Neuron (in vitro differentiated cells): Measurements from ENCODE around the gene SETSIP.

Experiments
- H2AFZ ChIP-seq: one replicate; pipeline ENCODE4 v1.6.1; 2013; ENCODE audit warnings: low read depth, mild to moderate bottlenecking, inconsistent platforms, low read length, moderate library complexity
- H3K27me3 ChIP-seq: one replicate; pipeline ENCODE4 v1.6.1; 2013; ENCODE audit warnings: low read length; ENCODE audit not compliant: insufficient read depth
- H3K36me3 ChIP-seq: one replicate; pipeline ENCODE4 v1.6.1; 2013; ENCODE audit warnings: low read length; ENCODE audit not compliant: insufficient read depth
- H3K4me1 ChIP-seq: one replicate; pipeline ENCODE4 v1.6.1; 2013; ENCODE audit warnings: low read length; ENCODE audit not compliant: insufficient read depth
- H3K4me3 ChIP-seq: 2 replicates; pipeline ENCODE4 v1.5.1; 2013; ENCODE audit warnings: mild to moderate bottlenecking, low read length, moderate library complexity
- H3K9me3 ChIP-seq: one replicate; pipeline ENCODE4 v1.6.1; 2013; ENCODE audit warnings: low read length

SETSIP gene, protein sequence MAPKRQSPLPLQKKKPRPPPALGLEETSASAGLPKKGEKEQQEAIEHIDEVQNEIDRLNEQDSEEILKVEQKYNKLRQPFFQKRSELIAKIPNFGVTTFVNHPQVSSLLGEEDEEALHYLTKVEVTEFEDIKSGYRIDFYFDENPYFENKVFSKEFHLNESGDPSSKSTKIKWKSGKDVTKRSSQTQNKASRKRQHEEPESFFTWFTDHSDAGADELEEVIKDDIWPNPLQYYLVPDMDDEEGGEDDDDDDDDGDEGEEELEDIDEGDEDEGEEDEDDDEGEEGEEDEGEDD

DNA sequence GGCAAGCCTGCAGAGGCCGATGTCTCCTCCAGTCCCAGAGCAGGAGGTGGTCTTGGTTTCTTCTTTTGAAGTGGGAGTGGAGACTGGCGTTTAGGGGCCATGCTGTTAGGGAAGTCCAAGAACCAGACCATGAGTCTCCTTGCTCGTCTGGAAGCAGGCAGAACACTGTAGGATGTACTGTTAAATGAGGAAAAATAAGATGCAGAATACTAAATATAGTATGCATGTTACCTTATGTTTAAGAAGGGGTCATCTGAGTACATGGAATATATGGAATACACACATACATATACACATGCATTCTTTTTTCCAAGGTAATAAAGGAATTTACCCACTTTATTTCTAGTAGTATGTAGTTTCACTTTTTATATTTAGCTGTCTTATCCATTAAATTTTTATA is at the start of gene SETSIP:
SETSIP (minus strand) TSS at position 101 of the 400 bp plus-strand sequence; CDS start at position 101, 0 bp downstream.
- Histone ChIP-seq H2AFZ (no peak within 1 kb of the TSS), H3K36me3 (no peaks in the 10 kb centered on the region), H3K4me1 (no peaks in the 10 kb centered on the region), H3K27me3 (no peaks in the 10 kb centered on the region), H3K4me3 (no peak within 1 kb of the TSS), H3K9me3 (no peaks in the 10 kb centered on the region)

DNA sequence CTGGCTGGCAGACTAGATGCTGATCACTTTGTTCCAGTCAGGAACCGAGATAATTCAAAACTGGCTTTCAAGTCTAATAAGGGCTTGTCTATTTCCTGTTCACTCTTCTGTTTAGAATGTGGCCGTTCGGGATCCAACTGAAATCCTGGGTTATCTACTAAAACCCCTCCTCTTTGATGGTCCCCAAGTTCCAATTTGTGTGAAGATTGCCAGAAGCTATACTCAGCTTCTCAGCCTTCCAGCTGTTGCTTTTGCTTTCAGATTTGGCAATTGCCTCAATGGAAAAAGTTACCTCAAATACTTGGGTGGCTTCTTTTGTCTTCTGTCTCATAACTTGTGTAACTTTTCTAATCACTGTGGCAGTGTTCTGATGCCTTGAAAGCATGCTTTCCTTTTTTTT is 48.7 kb upstream of the SETSIP start:
- Histone ChIP-seq H3K4me3 (no peak overlapping the region), H2AFZ (no peak overlapping the region), H3K9me3 (no peaks in the 10 kb centered on the region), H3K4me1 (no peaks in the 10 kb centered on the region), H3K36me3 (no peaks in the 10 kb centered on the region), H3K27me3 (no peaks in the 10 kb centered on the region)

DNA sequence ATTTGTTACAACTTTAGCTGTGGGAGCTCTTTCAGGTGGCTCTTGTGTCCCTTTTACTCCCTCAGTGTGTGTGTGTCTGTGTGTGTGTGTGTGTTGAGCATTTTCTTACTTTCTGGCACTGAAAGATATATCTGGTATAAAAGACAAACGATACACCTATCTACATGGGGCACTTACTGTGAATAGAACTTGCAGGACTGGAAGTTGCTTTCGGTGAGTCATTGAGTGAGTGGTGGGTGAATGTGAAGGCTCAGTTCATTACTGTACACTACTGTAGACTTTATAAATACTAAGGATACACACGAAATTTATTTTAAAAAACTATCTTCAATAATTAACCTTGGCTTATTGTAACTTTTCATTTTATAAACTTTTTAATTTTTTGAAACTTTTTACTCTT is 43.6 kb upstream of the SETSIP start:
- Histone ChIP-seq H2AFZ (no peak overlapping the region), H3K27me3 (no peaks in the 10 kb centered on the region), H3K36me3 (no peaks in the 10 kb centered on the region), H3K9me3 (no peaks in the 10 kb centered on the region), H3K4me1 (peaks cover 2% of the 10 kb centered on the region), H3K4me3 (no peak overlapping the region)

DNA sequence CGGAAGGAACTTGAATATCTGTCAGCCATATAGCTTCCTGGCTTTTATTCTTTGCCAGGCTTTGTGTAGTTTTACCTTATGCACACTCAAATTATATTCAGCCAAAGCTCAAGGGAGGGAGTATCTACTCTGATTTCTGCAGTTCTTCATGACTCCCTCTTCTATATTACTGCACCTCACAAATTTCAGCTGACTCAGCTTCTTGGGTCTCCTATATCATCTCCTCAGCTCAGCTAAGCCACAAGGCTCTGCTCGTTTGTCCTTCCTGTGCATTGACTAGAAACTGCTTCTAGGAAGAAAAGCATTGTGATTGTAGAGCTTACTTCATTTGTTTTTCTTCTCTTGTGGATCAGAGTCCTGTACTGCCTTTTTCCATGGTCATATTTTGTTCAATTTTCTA is 42.3 kb upstream of the SETSIP start:
- no peak overlapping the region for H2AFZ ChIP-seq
- H3K4me1 ChIP-seq = peaks cover 2% of the 10 kb centered on the region
- no peak overlapping the region for H3K4me3 ChIP-seq
- no peaks in the 10 kb centered on the region for H3K27me3 ChIP-seq
- H3K9me3 ChIP-seq = no peaks in the 10 kb centered on the region
- no peaks in the 10 kb centered on the region for H3K36me3 ChIP-seq

DNA sequence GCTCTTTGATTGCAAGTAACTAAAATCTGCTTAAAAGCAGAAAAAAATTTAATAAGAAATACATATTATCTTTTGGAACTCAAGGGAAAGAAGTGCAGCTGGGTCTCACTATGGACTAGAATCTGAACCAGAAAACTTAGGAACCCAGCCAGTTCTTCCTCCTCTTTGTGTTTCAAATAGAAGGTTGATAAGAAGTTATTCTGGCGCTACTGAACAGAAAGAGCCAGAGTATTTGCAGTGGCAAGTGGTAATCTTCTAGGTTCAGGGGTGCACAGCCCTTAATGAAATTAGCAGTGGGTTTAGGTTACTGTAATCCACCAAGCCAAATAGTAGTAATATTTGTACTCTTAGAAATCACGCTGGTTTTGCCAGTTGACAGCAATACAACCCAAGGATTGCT is 33.4 kb upstream of the SETSIP start:
- Histone ChIP-seq H3K4me1 (no peaks in the 10 kb centered on the region), H3K9me3 (no peaks in the 10 kb centered on the region), H3K27me3 (no peaks in the 10 kb centered on the region), H3K36me3 (no peaks in the 10 kb centered on the region), H2AFZ (no peak overlapping the region), H3K4me3 (no peak overlapping the region)

DNA sequence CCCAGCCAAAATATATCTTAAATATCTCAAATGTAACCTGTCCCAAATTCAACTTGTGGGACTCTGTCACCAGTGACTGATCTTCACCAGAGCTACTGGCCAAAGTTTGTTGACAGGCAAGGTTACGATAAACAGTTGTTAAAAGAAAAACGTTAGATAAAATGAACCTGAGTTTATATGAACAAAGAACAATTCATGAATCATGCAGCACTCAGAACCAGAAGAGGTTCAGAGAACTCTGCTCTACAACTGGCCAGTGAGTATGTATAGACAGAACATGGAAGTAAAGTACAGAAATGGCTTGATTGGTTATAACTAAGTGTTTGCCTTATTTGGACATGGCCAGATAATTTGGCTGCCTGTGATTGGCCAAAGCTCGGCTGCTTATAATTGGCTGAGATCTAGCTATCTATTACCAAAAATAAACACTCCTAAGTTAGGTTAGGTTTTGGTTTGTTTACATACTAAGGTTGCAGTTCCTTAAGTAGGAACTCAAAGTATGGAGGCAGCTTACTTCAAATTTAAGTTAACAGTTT is 30.4 kb upstream of the SETSIP start:
- Histone ChIP-seq H3K4me1 (no peaks in the 10 kb centered on the region), H3K36me3 (no peaks in the 10 kb centered on the region), H3K27me3 (no peaks in the 10 kb centered on the region), H2AFZ (no peak overlapping the region), H3K4me3 (no peak overlapping the region), H3K9me3 (no peaks in the 10 kb centered on the region)

DNA sequence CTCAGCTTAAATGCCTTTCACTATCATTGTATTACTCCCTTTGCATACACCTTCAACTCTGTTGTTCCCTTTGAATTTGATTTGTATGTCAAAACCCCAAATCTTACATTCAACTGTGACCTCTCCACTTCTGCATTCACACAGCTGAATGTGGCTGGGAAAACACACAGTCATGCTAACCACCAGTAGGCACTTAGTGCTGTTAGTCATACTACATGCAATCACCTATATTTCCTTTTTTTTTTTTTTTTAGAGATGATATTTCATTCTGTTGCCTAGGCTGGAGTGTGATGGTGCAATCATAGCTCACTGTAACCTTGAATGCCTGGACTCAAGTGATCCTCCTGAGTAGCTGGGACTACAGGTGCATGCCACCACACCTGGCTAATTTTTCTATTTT is 21.1 kb upstream of the SETSIP start:
- no peaks in the 10 kb centered on the region for H3K36me3 ChIP-seq
- no peak overlapping the region for H2AFZ ChIP-seq
- H3K4me1 ChIP-seq = no peaks in the 10 kb centered on the region
- H3K9me3 ChIP-seq = no peaks in the 10 kb centered on the region
- H3K4me3 ChIP-seq = no peak overlapping the region
- no peaks in the 10 kb centered on the region for H3K27me3 ChIP-seq

DNA sequence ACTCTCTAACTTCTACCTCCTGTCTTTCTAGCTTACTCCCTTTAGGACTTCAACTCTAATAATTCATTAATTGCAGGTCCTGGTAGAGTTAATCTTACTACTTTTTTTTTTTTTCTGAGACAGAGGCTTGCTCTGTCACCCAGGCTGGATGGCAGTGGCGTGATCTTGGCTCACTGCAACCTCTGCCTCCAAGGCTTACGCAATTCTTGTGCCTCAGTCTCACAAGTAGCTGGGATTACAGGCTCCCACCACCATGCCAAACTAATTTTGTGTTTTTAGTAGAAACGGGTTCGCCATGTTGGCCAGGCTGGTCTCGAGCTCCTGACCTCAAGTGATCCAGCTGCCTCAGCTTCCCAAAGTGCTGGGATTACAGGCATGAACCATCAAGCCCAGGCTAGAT is 20.7 kb upstream of the SETSIP start:
- no peaks in the 10 kb centered on the region for H3K36me3 ChIP-seq
- no peaks in the 10 kb centered on the region for H3K4me1 ChIP-seq
- H3K9me3 ChIP-seq = no peaks in the 10 kb centered on the region
- H3K27me3 ChIP-seq = no peaks in the 10 kb centered on the region
- H3K4me3 ChIP-seq = no peak overlapping the region
- no peak overlapping the region for H2AFZ ChIP-seq

DNA sequence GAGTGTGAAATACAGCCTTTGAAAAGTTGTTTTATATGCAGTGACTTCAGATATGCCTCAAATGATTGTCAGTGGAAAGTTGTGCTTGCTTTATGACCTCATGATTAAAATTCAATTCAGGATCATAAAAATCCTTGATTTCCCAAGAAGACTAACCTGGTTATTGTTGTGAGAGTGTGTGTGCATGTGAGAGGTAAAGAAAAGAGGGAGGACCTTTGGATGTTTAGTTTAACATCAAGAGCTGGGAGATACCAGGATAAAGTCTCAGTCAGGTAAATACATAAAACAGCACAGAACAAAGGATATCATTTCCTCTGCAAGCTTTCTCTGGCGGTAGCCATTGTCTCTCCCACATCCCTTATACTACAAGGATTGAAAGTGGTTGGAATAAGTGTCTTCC is 19.4 kb upstream of the SETSIP start:
- Histone ChIP-seq H3K4me3 (no peak overlapping the region), H3K36me3 (no peaks in the 10 kb centered on the region), H3K9me3 (no peaks in the 10 kb centered on the region), H2AFZ (no peak overlapping the region), H3K4me1 (no peaks in the 10 kb centered on the region), H3K27me3 (no peaks in the 10 kb centered on the region)

DNA sequence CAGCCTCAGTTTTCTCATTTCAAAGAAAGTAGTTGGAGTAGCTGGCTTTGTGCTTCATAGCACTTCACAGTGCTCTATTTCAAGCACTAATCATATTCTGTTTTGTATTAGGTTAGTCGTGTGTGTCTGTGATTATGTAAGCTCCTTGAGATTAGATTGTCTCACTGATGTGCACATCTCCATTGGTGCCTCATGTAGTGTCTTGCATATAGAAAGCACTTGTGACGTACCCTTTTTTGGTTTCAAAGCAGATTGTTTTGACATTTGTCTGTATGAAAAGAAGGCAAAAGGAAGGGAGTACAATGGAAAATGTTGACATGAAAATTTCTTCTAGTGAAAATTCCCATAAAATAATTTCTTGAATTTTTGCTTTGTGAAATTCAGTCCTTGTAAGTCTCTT is 18.9 kb upstream of the SETSIP start:
- Histone ChIP-seq H3K36me3 (no peaks in the 10 kb centered on the region), H3K4me1 (no peaks in the 10 kb centered on the region), H3K27me3 (no peaks in the 10 kb centered on the region), H3K9me3 (no peaks in the 10 kb centered on the region), H2AFZ (no peak overlapping the region), H3K4me3 (no peak overlapping the region)

DNA sequence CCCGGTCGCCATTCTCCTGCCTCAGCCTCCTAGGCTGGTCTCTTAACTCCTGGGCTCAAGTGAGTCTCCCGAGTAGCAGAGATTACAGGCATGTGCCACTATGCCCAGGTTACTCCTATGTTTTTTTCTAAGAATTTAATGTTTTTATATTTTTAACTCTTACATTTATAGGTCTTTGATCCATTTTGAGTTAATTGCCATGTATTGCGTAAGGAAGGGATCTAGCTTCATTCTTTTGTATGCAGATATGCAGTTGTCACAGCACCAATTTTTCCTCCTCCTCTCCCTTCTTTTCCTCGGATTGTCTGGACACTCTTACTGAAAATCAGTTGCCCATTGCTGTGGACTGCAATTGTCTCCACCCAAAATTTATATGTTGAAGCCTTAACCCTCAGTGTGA is 16.4 kb upstream of the SETSIP start:
- H3K4me1 ChIP-seq = no peaks in the 10 kb centered on the region
- H3K27me3 ChIP-seq = no peaks in the 10 kb centered on the region
- H2AFZ ChIP-seq = no peak overlapping the region
- H3K4me3 ChIP-seq = no peak overlapping the region
- no peaks in the 10 kb centered on the region for H3K36me3 ChIP-seq
- H3K9me3 ChIP-seq = peaks cover 1% of the 10 kb centered on the region

DNA sequence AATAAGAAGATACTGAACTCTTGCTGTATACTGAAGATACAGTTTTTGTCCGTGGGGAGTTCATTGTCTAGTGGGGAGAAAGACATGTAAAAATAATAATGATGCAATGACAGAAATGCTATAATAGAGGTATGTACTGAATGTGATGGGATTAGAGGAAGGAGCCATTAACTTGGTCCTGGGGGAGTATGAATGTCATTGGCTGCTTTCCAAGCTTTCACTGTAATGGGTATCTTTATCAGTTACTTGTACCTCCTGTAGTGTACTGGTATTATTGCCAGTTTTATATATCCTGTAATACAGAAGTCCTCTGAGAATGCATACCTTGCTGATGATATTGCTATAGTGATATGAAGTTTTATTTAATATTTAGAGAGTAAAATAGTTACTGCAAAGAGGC is 12.3 kb upstream of the SETSIP start:
- H3K36me3 ChIP-seq = no peaks in the 10 kb centered on the region
- H2AFZ ChIP-seq = no peak overlapping the region
- no peak overlapping the region for H3K4me3 ChIP-seq
- no peaks in the 10 kb centered on the region for H3K27me3 ChIP-seq
- H3K9me3 ChIP-seq = peaks cover 12% of the 10 kb centered on the region
- no peaks in the 10 kb centered on the region for H3K4me1 ChIP-seq

DNA sequence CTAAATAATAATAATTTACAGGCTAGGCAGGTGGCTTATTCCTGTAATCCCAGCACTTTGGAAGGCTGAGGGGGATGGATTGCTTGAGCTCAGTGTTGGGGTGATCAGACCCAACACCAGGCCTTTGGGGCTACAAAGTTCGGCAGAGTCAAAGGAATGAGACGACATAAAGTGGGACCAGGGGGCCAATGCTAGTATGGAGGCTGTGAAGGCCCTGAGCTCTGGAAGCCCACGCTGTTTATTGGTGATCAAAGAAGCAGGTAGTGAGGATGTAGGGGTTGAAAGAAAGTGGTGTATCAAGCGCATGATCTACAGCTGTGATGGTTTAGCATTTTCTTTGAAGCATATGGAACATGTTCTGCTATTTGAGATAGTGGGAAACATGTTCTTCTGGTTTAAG is 10.5 kb upstream of the SETSIP start:
- peaks cover 12% of the 10 kb centered on the region for H3K9me3 ChIP-seq
- H3K4me1 ChIP-seq = peaks cover 1% of the 10 kb centered on the region
- H2AFZ ChIP-seq = no peak overlapping the region
- H3K36me3 ChIP-seq = no peaks in the 10 kb centered on the region
- no peaks in the 10 kb centered on the region for H3K27me3 ChIP-seq
- no peak overlapping the region for H3K4me3 ChIP-seq

DNA sequence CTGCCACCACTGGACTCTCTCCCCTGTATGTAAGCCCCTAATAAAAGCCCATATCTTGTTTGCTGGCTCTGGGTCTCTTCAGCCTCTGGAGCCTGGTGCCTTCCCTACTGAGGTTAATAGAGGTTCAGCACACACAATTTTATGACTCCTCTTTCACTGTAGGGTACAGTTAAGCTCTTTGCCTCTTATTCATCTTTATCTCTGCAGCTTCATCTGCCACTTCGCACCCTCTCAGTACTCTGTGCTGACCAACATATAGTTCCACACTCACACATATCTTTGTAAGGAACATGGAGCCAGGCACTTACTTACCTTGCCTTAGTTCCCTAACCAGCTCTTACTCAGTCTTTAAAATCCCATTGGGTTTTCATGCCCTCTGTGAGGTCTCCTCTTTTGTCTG is 9.4 kb upstream of the SETSIP start:
- no peaks in the 10 kb centered on the region for H3K27me3 ChIP-seq
- peaks cover 3% of the 10 kb centered on the region for H3K4me1 ChIP-seq
- no peak overlapping the region for H2AFZ ChIP-seq
- no peak overlapping the region for H3K4me3 ChIP-seq
- H3K36me3 ChIP-seq = no peaks in the 10 kb centered on the region
- peaks cover 12% of the 10 kb centered on the region for H3K9me3 ChIP-seq
